WI38 (cell line): ENCODE results near the gene NFASC.

ENCODE experiments used
- H3K4me3 ChIP-seq: 2 replicates; pipeline ENCODE4 v1.5.1; 2011; ENCODE audit warnings: low read depth, mild to moderate bottlenecking, control low read depth, low read length
- TF ChIP-seq, protein P1 (sequence below): IDR thresholded peaks from 2 replicates; pipeline ENCODE4 v1.5.1; 2012; ENCODE audit warnings: low read depth, mild to moderate bottlenecking, control low read depth, low read length

The NFASC gene

GRCh38 chr1:205018381-205018780 lies 147.7 kb downstream of the NFASC start:
- TF ChIP-seq, protein P1, sequence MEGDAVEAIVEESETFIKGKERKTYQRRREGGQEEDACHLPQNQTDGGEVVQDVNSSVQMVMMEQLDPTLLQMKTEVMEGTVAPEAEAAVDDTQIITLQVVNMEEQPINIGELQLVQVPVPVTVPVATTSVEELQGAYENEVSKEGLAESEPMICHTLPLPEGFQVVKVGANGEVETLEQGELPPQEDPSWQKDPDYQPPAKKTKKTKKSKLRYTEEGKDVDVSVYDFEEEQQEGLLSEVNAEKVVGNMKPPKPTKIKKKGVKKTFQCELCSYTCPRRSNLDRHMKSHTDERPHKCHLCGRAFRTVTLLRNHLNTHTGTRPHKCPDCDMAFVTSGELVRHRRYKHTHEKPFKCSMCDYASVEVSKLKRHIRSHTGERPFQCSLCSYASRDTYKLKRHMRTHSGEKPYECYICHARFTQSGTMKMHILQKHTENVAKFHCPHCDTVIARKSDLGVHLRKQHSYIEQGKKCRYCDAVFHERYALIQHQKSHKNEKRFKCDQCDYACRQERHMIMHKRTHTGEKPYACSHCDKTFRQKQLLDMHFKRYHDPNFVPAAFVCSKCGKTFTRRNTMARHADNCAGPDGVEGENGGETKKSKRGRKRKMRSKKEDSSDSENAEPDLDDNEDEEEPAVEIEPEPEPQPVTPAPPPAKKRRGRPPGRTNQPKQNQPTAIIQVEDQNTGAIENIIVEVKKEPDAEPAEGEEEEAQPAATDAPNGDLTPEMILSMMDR = no peak
- no peak overlapping the region for H3K4me3 ChIP-seq

DNA sequence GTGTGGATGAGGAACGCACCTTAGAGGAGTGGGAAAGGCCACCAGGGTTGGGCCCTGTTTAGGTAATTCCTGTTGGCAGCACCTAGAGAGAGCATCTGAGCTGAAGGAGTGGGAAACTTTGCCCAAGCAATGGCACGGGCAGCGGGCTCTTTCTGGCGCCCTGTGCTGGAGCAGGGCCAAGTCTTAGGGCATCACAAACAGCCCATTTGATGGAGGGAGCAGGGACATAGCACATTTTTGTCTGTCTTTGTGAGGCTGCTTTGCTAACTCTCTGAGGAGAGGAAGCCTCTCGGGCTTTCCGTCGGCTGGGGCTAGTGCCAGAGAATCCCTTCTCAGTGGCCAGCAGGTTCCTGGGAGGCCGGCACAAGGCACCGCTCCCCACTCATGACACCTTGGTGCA lies 149.8 kb downstream of the NFASC start:
- TF ChIP-seq, protein P1 = no peak

GRCh38 chr1:205024679-205025078 lies 154.0 kb downstream of the NFASC start:
- TF ChIP-seq, protein P1 = no peak
- H3K4me3 ChIP-seq = no peak overlapping the region

More for the DNA sequence above, 149.8 kb downstream of the NFASC start:
- no peak overlapping the region for H3K4me3 ChIP-seq

DNA sequence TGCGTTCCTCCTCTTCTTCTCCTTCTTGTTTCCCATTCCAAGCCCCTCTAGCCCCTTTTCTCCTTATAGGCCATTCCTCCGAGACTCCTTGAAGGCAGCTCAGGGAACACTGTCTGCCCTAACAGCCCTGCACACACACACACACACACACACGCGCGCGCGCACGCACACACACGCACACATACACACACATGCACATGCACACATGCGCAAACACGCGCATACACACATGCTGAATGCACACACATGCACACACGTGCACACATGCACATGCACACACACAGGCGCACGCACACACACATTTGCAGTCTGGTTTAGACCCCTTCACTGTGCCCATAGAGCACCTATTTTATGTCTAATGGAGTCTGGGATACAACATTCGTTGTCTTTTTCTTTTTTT lies 154.6 kb downstream of the NFASC start:
- TF ChIP-seq, protein P1 = no peak
- H3K4me3 ChIP-seq = no peak overlapping the region

GRCh38 chr1:205026181-205026580 lies 155.5 kb downstream of the NFASC start:
- TF ChIP-seq, protein P1 = no peak

DNA sequence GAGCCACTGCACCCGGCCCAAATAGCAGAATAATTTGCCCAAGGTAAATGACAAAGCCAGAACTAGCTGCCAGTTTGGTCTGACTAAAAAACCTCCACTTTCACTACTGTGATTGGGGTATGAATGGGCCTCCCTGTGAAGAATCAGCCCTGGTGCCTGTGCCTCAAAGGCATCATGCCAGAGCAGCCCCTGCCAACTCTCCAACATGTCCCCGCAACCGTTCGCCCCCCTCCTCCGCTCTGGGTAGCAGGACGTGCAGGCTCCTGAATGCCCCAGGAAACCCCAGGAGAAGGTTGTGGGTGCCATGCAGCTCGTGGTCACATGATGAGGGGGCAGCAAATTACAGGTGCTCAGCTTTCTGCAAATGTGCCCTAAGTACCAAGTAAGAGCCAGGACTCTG lies 157.7 kb downstream of the NFASC start:
- H3K4me3 ChIP-seq = no peak overlapping the region
- TF ChIP-seq, protein P1 = no peak

More at GRCh38 chr1:205026181-205026580, 155.5 kb downstream of the NFASC start:
- no peak overlapping the region for H3K4me3 ChIP-seq

GRCh38 chr1:205028924-205029323 lies 158.3 kb downstream of the NFASC start:
- TF ChIP-seq, protein P1 = no peak
- H3K4me3 ChIP-seq = no peak overlapping the region
